Effector CD4-positive, alpha-beta T cell (primary cell): ENCODE results near the gene ARPC5L.

Source experiments
- DNase-seq: peaks from one replicate; pipeline ENCODE4 v3.0.0-alpha.2; 2020

ARPC5L gene

DNA sequence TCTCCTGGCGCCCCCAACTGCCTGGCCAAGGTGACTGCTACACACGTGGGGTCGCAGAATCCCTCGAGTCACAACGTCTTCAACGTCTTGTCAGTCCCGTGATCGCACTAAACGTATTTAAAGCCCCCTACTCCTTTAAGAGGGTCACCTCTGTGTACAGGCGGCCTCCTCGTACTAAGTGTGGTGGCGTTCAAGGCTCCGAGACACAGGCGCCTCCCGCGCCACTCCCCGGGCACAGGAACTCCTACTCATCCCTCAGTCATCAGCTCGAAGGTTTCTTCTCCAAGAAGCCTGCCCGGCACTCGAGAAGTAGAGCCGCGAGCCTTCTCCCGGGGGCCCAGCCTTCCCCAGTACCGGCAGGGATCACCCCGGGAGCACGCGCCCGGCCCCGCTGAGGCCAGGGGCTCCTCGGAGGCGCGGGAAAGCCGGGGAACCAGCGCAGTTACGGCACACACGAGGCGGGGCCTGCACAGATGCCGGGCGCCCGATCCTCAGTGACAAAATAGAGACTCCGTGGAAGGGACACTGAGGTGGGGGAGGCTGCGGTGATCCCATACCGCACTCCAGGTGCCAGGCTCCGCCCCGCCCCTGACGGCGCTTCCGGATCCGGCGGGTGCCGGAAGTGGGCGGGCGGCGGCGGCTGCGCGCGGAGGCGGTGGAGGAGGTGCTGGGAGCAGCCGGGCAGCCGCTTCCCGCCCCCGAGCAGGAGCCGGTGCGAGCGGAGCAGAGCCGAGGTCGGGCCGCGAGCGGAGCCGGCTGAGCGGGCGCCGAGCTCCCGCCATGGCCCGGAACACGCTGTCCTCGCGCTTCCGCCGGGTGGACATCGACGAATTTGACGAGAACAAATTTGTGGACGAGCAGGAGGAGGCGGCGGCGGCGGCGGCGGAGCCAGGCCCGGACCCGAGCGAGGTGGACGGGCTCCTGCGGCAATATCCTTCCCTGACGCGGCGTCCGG is 6.9 kb downstream of the ARPC5L start:
- peak; percentile 83 for DNase-seq

DNA sequence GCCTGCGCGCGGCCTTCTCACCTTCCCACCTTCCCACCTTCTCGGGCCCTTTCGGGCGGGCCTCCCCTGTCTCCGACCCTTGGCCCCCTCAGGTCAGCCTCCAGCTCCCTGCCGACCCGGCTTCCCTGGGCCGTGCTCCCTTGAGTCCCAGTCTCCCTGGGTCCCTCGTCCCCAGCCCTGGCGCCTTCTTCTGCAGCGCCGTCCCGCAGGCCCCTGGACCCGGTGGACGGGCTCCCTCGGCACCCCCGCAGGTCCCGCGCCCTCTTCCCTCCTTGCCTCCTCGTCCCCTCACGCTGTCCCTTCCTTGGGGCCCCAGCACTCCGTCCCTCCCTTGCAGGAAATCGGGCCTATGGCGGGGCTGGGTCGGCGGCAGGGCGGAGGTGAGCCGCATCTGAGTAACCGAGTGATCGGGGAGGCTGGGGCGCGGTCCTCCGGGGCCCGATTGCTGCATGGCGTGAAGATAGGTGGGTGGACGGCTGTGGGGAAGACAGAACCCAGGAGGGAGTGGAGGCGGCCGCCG is 7.6 kb downstream of the ARPC5L start:
- DNase-seq: peak; percentile 28

DNA sequence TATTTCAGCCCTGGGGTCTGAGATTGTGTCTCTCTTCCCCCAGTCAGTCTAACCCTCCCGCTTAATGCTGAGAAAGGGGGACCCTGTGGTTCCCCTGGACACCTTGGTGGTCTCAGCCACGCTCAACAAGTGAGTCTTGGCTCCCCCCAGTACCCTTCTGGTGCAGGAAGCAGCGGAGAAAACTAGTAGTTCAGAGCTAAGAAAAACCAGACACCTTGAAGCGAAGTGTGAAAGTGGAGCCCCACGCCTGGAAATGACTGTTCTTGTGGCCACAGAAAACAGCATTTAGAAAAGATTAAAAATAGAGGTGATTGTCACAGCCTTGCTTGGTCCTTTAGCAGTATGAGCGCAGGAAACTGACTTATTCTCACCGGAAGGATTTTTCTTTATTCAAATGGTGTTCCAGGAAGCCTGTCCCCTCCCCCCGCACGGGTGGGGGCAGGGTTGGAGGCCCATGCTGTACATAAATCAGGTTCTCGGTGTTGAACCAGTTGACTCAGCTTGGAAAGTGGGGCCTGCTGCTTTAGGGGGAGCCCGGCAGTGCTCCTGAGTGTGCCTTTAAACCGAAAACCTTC is 8.1 kb downstream of the ARPC5L start:
- DNase-seq: peak; percentile 66

DNA sequence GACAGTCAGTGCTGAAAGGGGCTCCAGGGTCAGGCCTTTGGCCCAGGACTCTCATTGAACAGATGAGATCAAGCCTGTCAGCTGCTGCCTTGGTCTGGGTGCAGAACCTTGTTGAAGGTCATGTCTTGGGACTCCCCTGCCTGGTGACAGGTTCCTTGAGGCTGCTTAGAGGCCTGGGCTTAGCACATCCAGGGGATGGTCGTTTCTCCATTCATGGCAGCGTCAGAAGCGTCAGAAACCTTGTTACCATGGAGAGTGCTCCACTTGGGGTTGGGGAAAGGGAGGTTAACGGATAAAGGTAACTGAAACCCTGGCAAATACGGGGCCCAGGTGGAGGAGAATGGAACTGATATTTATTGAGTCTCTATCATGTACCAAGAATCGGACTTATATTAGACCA is 8.8 kb downstream of the ARPC5L start:
- DNase-seq: no peak

DNA sequence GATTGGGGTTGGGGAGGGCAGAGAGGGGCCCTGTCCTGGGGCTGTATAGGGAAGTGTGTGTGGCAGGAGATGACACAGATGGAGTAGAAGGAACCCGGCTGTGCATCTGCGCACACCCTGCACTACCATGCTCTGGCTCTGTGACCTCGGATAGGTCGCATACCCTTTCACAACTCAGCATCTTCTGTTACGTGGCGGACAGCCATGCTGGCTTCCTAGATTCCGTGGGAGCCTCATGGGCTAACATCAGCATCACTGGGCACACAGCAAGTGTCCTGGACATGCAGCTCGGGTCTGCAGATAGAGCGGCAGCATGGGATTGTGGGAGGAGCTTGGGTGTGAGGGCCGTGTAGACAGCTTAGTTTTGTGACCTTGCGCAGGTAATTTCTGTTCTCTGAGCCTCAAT is 9.2 kb downstream of the ARPC5L start:
- no peak for DNase-seq

DNA sequence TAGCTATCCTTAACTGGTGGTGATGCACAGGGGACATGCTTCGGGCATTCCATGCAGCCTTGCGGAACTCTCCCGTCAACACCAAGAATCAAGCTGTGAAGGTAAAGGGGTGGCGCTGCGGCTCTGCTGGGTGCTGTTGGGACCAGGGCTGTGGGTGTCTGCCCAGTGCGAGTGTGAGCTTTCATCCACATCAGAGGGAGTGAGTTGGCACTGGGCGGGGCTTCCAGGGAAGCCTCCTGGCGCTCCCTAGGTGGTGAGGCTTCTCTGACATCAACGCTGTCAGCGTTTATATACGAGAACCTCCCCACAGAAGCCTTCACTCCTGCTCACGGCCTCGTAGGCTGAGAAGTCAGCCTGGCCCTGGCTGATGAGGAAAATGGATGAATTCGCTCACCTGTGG is 11.7 kb downstream of the ARPC5L start:
- no peak for DNase-seq

DNA sequence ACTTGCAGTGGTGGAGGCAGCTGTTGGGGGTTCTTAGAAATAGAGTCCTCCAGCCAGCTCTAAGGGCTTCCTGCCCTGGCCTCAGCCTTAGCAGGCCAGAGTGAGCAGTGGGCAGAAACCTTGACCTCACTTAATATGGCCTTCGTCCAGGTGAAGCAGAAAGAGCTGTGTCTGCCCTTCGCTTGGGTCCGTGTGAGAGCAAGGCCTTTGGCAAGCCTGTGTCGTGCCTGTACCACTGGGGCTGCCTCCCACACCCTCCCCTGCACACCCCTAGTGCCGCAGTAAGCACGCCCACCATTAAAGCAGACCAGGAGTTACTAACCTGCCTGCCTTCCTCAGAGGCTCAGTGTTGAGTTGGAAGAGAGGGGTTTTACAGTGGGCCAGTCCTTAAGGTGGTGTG is 13.6 kb downstream of the ARPC5L start:
- DNase-seq: no peak

DNA sequence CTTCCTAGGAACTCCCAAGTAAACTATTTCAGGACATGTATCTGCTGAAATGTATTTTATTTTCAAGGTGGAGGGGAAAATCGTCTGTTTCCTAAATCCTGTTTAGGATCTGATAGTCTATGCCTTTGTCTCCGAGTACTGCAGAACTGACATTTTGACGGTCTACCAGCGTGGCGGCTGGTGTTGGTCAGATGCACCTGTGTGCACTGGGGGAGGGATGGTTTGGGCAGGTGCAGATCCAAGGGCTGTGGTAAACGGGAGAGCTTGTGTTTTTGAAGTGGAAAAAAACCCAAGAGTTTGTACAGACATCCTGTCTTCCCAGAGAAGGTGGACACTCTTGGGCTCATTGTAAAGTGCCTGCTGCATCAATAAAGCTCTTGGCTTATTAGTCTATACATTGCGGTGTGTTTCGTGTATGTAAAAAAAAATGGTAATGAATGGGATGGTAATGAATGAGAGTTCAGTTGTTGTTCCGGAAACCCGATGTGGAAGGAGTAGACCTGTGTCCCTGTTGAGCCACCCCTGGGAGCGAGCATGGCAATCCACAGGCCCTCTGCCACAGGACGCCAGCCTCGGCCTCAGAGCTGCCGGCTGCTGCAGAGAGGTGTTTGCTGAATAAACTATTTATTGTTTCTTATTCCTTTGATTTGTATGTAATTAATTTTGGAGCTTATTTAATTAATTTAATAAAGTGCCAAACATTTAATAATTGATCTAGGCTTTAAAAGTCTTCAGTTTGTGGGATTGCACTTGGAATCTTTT is 15.3 kb downstream of the ARPC5L start:
- DNase-seq: no peak

DNA sequence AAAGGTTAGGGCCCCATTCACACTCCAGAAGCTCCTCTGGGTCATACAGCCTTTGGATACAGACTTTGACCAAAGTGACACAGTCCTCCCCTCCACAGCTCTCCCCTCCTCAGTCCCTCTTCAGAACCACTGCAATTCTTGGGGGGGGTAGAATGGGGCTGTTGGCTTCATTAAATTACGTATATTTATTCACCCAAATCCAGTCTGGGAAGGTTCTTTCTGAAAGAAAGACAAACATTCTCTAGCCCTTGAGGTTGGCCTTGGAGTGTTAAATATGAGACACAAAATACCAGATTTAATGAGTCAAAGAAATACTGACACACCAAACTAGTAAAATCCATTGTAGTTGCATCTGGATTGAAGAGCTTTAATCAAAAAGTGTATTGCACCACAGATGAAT is 16.1 kb downstream of the ARPC5L start:
- DNase-seq: no peak

DNA sequence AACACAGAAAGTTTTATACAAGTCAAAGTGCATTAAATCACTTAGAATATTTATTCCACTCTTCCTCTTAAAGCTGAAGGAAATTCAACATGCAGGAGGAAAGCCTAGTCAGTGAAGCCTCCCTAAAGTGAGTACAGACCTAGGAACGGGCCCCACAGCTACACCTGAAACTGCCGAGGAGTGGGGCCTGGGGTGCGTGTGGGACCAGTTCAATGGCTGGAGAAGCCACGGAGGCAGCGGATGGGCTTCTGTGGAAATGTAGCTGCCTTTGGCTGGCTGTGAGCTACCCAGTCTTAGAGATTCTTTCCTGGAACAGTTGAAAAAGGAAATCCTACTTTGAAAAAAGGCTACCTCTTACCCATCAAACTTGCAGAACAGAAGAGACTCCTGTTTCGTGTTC is 16.6 kb downstream of the ARPC5L start:
- DNase-seq: no peak

DNA sequence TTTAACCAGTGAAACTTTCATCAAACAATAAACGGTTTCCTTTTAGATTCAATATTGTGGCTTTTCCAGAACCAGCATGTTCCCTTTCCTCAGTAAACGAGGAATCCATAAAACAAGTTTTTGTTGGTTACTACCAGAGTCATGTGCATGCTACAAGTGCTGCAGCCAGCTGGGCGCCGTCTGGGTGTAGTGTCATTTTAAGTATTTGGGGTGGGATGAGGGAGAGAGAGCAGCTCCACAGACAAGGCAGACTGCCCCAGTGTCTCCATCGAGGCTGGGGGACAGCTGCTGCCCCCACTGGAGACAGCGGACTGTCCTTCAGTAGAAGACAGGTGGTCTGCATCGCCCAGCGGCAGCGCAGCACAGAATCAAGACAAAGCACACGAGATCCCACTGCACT is 17.3 kb downstream of the ARPC5L start:
- DNase-seq: no peak

DNA sequence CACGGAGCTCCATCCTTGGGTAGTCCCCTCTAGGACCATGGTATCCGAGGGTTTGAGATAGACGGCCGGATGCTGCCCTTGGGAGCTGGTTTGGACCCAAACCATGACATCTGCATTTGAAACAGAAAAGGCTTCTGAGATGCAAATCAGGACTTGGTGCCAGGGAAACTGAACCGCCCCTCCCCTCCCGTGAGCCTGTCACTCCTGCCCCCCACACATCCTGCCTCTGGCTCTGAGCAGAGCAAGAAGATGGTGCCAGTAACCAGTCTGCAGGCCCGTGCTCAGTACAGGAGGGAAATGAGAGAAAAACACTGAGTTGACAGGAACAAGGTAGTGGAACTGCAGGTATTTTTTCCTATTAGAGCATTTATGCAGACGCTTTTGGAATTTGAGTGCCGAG is 18.6 kb downstream of the ARPC5L start:
- DNase-seq: no peak

DNA sequence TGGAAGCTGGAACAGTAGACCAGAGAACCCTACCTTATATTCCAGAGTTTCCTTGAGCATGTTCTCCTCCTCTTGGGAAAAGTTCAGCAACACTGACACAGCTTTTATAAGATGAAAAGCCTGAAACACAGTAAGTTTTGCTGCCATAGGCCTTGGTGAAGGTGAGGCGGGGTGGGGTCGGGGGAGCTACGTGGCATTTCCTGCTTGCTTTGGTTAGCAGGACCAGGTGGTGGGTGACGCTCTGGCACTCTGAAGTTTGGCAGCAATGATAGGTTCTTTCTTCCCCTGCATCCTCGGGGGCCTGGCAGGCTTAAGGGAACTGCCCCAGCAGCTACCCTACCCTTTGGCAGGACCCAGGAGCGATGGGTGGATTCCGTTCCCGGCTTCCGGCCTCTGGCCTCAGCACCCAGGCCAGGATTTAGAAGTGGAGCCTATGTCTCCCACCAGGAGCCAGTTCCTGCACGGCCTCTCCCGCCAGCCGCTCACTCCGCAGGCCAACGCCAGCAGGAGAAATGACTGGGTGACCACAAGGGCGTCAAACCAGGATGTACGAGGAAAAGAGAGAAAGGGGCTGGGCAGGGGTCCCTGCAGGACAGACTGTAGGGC is 19.3 kb downstream of the ARPC5L start:
- DNase-seq: no peak

DNA sequence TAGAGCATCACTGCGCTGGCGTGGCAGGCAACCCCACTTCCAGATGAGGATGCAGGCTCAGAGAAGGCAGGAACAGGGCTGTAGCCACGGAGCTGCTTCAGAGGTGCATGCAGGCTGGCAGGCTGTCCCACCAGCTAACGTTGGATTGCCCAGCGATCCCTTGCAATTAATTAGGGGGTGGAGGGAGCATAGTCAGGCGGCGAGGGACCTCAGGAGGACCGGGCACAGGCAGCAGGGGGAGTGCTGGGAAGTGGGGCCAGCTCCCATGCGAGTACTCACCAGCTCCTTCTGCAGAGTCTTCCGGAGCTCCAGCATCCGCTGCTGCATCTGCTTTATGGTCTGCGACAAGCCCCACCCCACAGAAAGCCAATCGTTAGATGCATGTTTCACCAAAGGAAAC is 20.3 kb downstream of the ARPC5L start:
- DNase-seq: no peak

DNA sequence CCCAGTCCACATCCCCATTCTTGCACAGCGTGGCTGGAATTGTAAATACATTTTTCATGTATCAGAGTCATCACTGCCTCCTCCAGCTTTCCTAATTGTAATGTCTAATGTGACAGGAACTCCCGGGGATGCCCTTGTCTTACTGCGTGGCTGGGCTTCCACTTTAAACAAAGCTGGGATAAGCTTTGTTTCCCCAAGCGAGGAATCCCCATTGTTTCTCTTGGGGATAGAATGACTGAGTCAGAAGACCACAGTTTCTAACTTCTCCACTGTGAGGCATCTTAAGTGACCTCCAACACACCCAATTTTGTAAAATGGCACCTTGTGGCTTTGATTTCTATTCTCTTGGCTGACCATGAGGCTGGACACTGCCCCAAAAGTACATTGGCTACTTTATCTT is 22.4 kb downstream of the ARPC5L start:
- DNase-seq: no peak

DNA sequence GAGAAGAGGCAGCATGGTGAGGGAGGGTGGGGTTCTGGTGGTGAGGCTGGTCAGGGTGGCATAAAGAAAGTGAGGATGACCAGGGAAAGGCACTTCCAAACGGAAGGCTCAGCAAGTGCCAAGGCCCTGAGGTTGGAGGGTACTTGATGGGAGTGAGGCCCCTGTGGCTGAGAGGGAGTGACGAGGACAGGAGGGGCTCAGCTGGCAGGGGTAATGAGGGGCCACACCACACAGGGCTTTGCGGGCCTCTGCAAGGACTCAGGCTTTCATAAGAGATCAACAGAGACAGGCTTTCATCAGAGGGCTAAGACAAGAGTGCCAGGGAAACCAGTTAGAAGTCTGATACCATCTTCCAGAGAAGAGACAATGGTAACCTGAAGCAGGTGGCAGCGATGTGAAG is 23.6 kb downstream of the ARPC5L start:
- DNase-seq: no peak

DNA sequence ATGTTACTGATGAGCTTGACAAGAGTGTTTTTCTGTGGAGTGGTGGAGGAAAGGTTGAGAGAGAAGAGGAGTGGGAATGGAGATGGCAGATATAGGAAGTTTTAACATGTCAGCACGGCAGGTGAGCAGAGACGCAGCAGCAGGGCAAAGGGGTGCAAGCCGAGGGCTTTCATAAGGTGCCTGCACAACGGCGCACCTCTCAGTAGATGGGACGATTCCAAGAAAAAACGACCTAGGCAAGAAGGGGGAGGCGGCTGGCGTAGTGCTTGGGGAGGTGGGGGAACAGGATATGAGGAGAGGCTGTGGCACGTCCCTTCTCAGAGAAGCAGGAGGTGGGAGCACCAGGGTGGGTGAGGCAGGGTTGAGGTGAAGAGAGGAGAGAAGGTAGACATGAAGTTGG is 24.5 kb downstream of the ARPC5L start:
- DNase-seq: no peak

DNA sequence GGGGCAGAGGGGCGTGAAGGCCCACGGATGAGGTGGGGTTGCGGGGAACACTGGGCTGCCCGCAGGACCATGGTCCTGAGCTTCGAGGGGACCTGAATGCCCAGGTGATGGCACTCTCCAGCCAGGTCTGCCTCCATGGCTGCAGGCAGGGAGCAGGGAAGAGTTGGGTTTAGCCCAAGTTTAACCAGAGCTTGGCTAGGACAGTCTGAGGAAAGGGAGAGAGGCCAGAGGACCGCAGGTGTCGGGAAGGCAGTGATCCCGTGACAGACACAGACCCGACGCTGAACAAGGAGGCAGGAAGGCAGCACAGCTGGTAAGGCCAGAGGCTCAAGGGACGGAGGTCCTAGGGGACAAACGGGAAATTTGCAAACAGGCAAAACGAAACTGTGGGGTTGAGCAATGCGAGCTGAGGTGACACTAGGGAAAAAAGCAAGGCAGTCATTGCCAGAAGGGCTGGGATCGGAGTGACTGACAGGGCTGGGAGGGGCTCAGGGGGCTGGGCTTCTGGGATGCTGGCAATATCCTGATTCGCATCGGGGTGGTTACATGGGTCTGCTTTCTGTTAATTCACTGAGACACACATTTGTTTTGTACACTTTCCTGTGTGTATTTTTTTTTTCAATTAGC is 25.0 kb downstream of the ARPC5L start:
- DNase-seq: no peak

DNA sequence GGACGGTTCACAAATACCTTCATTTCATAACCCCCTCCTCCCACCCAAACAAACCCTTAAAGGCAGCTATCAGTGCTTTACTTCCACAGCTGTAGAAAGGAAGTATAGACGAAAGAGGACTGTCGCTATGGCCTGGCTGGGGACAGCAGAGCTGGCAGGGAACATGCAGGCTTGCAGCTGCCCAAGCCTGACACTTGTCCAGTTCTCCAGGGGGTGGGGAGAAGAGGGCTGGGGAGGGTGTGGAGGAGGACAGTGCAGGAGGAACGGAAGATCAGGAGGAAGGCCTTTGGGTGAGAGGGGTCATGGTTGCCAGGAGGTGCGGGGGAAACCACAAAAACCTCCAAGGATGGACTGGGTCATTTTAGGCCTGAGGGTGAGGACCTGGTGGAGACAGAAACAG is 25.9 kb downstream of the ARPC5L start:
- no peak for DNase-seq

DNA sequence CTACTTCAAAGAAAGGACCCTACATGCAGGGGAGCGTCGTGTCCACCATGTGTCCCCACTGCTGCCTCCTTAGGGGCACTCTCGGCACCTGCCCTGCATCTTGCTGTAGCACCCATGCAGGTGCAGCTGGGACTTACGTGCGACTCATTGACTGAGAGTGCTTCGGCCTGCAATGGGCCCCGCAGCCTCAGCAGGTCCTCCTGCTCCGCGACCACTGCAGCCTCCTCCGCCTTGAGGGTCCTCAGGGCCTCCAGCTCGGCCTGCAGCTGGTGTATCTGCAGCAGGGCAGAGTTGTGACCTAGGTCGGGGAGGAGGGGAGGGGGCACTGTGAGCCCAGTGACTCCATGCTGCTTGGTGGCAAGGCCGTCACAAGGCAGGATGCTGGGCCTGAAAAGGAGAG is 27.1 kb downstream of the ARPC5L start:
- DNase-seq: no peak

DNA sequence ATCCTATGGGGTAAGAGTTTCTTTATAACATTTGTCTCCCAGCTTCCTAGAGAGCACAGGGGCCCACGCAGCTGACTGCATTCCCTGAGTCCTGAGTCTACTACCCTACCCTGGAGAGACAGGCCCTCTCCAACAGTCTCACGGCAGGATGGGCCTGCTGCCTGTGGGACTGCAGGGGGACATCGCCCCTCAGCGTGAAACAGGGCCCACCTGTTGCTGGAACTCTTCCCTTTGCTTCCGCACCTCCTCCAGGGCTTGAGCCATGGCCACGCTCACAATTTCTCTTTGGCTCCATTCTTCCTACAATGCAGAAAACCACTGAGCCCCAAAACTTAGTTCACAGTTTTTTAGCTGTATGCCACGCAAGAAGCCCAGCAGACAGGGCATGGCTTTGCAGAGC is 28.2 kb downstream of the ARPC5L start:
- no peak for DNase-seq

DNA sequence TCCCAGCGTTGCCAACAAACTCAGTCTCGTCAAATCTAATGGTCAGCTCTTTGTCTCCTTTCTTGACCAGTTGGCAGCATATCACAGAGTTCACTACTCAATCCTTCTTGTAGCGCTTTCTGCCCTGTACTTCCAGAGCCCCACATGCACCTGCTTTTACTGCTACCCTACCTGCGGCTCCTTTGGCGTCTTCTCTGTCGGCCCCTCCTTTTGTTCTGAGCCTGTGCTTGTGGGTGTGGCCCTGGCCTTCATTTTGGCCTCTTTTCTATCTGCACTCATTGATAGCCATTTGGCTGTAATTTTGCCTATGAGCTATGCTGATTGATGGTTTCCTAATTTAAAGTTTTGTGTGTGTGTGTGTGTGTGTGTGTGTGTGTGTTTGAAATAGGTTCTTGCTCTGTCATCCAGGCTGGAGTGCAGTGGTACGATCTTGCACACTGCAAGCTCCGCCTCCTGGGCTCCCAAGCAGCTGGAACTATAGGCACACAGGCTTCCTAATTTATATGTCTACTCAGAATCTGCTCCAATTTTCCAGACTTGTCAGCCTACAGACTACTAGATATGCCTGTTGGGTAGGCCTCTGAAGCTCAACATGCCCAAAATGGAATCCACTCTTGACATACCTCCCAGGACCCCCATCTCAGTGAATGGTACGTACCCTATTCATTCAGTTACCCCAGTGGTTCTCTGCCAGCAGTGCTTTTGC is 32.3 kb downstream of the ARPC5L start:
- no peak for DNase-seq
